Astrocyte (in vitro differentiated cells and primary cell): ENCODE data around the gene HACD4. TPM values are rescaled to one million over a fixed set of nuclear protein-coding genes. Genes with fewer than 3 reads are reported as not detected.

Source experiments
- DNase-seq: peaks from one replicate; pipeline ENCODE4 v3.0.0-alpha.2; 2010; ENCODE audit warnings: low read depth
- FAIRE-seq: peaks from 2 replicates; lab custom pipeline; 2011; peaks lifted over from hg19 to GRCh38; lab: Jason Lieb, UNC
- H2AFZ ChIP-seq: 2 replicates; pipeline ENCODE4 v1.6.0; 2012; ENCODE audit warnings: low read depth, low read length, inconsistent platforms
- H3K27ac ChIP-seq: 2 replicates; pipeline ENCODE4 v1.5.1; 2011; ENCODE audit warnings: low read depth, low read length, inconsistent platforms
- H3K27me3 ChIP-seq: 2 replicates; pipeline ENCODE4 v1.6.0; 2011; ENCODE audit warnings: low read length, inconsistent platforms; ENCODE audit not compliant: insufficient read depth
- H3K36me3 ChIP-seq: 2 replicates; pipeline ENCODE4 v1.5.1; 2011; ENCODE audit warnings: low read length, inconsistent platforms; ENCODE audit not compliant: insufficient read depth
- H3K4me1 ChIP-seq: 2 replicates; pipeline ENCODE4 v1.5.1; 2011; ENCODE audit warnings: low read length, inconsistent platforms; ENCODE audit not compliant: insufficient read depth
- H3K4me2 ChIP-seq: 2 replicates; pipeline ENCODE4 v1.6.0; 2012; ENCODE audit warnings: low read length, inconsistent platforms
- H3K4me3 ChIP-seq: 2 replicates; pipeline ENCODE4 v1.5.1; 2011; ENCODE audit warnings: low read depth, mild to moderate bottlenecking, low read length, inconsistent platforms; ENCODE audit not compliant: insufficient read depth
- H3K79me2 ChIP-seq: 2 replicates; pipeline ENCODE4 v1.6.0; 2012; ENCODE audit warnings: mild to moderate bottlenecking, low read length, inconsistent platforms; ENCODE audit not compliant: insufficient read depth
- H3K9ac ChIP-seq: 2 replicates; pipeline ENCODE4 v1.6.0; 2012; ENCODE audit warnings: mild to moderate bottlenecking, low read length, inconsistent platforms
- H3K9me3 ChIP-seq: 2 replicates; pipeline ENCODE4 v1.5.1; 2012; ENCODE audit warnings: low read depth, mild to moderate bottlenecking, low read length, inconsistent platforms; ENCODE audit not compliant: insufficient read depth
- H4K20me1 ChIP-seq: 2 replicates; pipeline ENCODE4 v1.6.0; 2012; ENCODE audit warnings: low read length, inconsistent platforms; ENCODE audit not compliant: insufficient read depth
- H3K27ac Mint-ChIP-seq: one replicate; pipeline ENCODE4 v1.8.0; 2021; ENCODE audit warnings: mild to moderate bottlenecking, mixed read lengths; ENCODE audit not compliant: unreplicated experiment
- H3K27me3 Mint-ChIP-seq: one replicate; pipeline ENCODE4 v1.8.0; 2021; ENCODE audit warnings: low read depth, mixed read lengths; ENCODE audit not compliant: unreplicated experiment
- H3K36me3 Mint-ChIP-seq: one replicate; pipeline ENCODE4 v1.8.0; 2021; ENCODE audit warnings: low read depth, mixed read lengths; ENCODE audit not compliant: unreplicated experiment
- H3K4me1 Mint-ChIP-seq: one replicate; pipeline ENCODE4 v1.8.0; 2021; ENCODE audit warnings: low read depth, mixed read lengths; ENCODE audit not compliant: unreplicated experiment
- H3K4me3 Mint-ChIP-seq: one replicate; pipeline ENCODE4 v1.8.0; 2021; ENCODE audit warnings: mild to moderate bottlenecking, moderate library complexity, mixed read lengths; ENCODE audit not compliant: unreplicated experiment
- H3K9me3 Mint-ChIP-seq: one replicate; pipeline ENCODE4 v1.8.0; 2021; ENCODE audit warnings: mild to moderate bottlenecking, mixed read lengths; ENCODE audit not compliant: unreplicated experiment
- EZH2 ChIP-seq: IDR thresholded peaks from 2 replicates; pipeline ENCODE4 v1.6.1; 2012; ENCODE audit warnings: mild to moderate bottlenecking, low read length, inconsistent platforms; ENCODE audit not compliant: insufficient read depth
- total RNA-seq: library from RNA; stranded (reverse); gene quantifications from 2 replicates; pipeline ENCODE4 v1.2.1, GENCODE V29; 2021
- TF ChIP-seq, protein P1 (sequence below): IDR thresholded peaks from 2 replicates; pipeline ENCODE4 v1.5.1; 2011; ENCODE audit warnings: low read depth, mild to moderate bottlenecking, inconsistent platforms, low read length, moderate library complexity; ENCODE audit not compliant: insufficient read depth

The HACD4 gene
- total RNA-seq, 1 donor from 2014 or later: 2.1 TPM

DNA sequence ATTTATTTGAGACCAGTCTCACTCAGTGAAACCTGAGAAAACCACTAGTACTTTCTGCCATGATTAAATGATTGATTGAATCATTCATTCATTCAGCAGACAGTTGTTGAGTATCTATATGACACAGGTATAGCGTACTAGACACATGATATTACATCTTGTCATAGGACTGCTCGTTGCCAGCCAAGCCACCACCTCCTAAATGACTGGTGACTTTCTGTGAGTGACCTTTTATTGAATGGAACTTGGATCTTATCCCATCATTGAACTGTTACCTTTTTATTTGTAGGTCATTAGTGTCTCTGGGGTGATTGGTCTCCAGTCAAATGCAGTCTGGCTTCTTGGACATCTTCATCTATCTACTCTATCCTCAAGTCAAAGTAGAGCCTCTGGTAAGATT is 80.7 kb downstream of the HACD4 start:
- TF ChIP-seq, protein P1, sequence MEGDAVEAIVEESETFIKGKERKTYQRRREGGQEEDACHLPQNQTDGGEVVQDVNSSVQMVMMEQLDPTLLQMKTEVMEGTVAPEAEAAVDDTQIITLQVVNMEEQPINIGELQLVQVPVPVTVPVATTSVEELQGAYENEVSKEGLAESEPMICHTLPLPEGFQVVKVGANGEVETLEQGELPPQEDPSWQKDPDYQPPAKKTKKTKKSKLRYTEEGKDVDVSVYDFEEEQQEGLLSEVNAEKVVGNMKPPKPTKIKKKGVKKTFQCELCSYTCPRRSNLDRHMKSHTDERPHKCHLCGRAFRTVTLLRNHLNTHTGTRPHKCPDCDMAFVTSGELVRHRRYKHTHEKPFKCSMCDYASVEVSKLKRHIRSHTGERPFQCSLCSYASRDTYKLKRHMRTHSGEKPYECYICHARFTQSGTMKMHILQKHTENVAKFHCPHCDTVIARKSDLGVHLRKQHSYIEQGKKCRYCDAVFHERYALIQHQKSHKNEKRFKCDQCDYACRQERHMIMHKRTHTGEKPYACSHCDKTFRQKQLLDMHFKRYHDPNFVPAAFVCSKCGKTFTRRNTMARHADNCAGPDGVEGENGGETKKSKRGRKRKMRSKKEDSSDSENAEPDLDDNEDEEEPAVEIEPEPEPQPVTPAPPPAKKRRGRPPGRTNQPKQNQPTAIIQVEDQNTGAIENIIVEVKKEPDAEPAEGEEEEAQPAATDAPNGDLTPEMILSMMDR: no peak
- TF ChIP-seq EZH2: no peak
- Histone ChIP-seq H4K20me1 (no peaks in the 10 kb centered on the region), H3K79me2 (no peaks in the 10 kb centered on the region), H3K4me2 (no peak overlapping the region), H3K27ac (no peak overlapping the region), H3K4me3 (no peak overlapping the region), H3K4me1 (no peaks in the 10 kb centered on the region), H3K36me3 (peaks cover 3% of the 10 kb centered on the region), H2AFZ (no peak overlapping the region), H3K27me3 (no peaks in the 10 kb centered on the region), H3K9ac (no peak overlapping the region), H3K9me3 (no peaks in the 10 kb centered on the region)
- no peaks in the 10 kb centered on the region for H3K4me1 Mint-ChIP-seq
- FAIRE-seq (no peak), DNase-seq (no peak)
- H3K27me3 Mint-ChIP-seq: no peaks in the 10 kb centered on the region
- no peak overlapping the region for H3K4me3 Mint-ChIP-seq
- peaks cover 2% of the 10 kb centered on the region for H3K36me3 Mint-ChIP-seq
- H3K27ac Mint-ChIP-seq: no peak overlapping the region
- no peaks in the 10 kb centered on the region for H3K9me3 Mint-ChIP-seq

Other genes starting within 250 kb of the HACD4 start
- 2.5 and 3.2 TPM in 2 replicates for gene IFNB1, start 46.3 kb upstream of the HACD4 start, total RNA-seq
- gene IFNW1, start 110.2 kb upstream of the HACD4 start, total RNA-seq: not detected in 2 replicates
- gene IFNA21, start 135.0 kb upstream of the HACD4 start, total RNA-seq: not detected in 2 replicates
- not detected in 2 replicates for gene IFNA4, start 155.9 kb upstream of the HACD4 start, total RNA-seq
- gene IFNA7, start 170.6 kb upstream of the HACD4 start, total RNA-seq: not detected in 2 replicates
- gene IFNA10, start 175.5 kb upstream of the HACD4 start, total RNA-seq: not detected in 2 replicates
- gene IFNA16, start 185.7 kb upstream of the HACD4 start, total RNA-seq: not detected in 2 replicates
- gene IFNA17, start 196.6 kb upstream of the HACD4 start, total RNA-seq: not detected in 2 replicates
- gene IFNA14, start 208.4 kb upstream of the HACD4 start, total RNA-seq: not detected in 2 replicates